Esophagus muscularis mucosa (tissue), 4 donors: Measurements from ENCODE around the gene HBA2. TPM values are rescaled to one million over a fixed set of nuclear protein-coding genes. Genes with fewer than 3 reads are reported as not detected.
"Not testable (repeated sequence)": the region's sequence is repeated elsewhere in the genome, so short reads cannot be mapped to it uniquely, and the experiment has no call there.

Experiments used
- DNase-seq: peaks from one replicate; pipeline ENCODE4 v3.0.0-alpha.2; 2017; ENCODE audit errors: extremely low spot score
- H3K27ac ChIP-seq, 4 donors: fragments of 200-600 bp; sonication (generic); replicated peaks in 1 of 4; 1 replicate in 3 of 4; 2 replicates in 1 of 4; pipeline ENCODE4 v1.5.1; 2016 to 2019; ENCODE audit warnings: mild to moderate bottlenecking in 1 of 4
- H3K27me3 ChIP-seq, 4 donors: fragments of 200-600 bp; sonication (generic); one replicate each; pipeline versions ENCODE4 v1.5.1 to v1.6.0; 2016 to 2019
- H3K36me3 ChIP-seq, 4 donors: fragments of 200-600 bp; sonication (generic); one replicate each; pipeline ENCODE4 v1.5.1; 2016 to 2019
- H3K4me1 ChIP-seq, 4 donors: fragments of 200-600 bp; sonication (generic); one replicate each; pipeline ENCODE4 v1.5.1; 2016 to 2019
- H3K4me3 ChIP-seq, 4 donors: fragments of 200-600 bp; sonication (generic); 1 replicate in 2 of 4; 2 replicates in 2 of 4; pipeline ENCODE4 v1.5.1; 2016 to 2019; ENCODE audit warnings: mild to moderate bottlenecking in 4 of 4, moderate library complexity in 1 of 4
- H3K9me3 ChIP-seq, 4 donors: fragments of 200-600 bp; sonication (generic); 1 replicate in 3 of 4; 2 replicates in 1 of 4; pipeline ENCODE4 v1.5.1; 2016 to 2019
- EP300 ChIP-seq: sonication (generic); formaldehyde crosslinking; IDR thresholded peaks from one replicate; pipeline ENCODE4 v1.6.1; 2017; ENCODE audit warnings: antibody characterized with exemption
- POLR2A ChIP-seq: fragments of 450-650 bp; IDR thresholded peaks from one replicate; pipeline ENCODE4 v1.6.1; 2017; ENCODE audit warnings: antibody characterized with exemption, moderate library complexity, mild to moderate bottlenecking, low read depth
- POLR2AphosphoS5 ChIP-seq, 2 donors: sonication (generic); formaldehyde crosslinking; IDR thresholded peaks; one replicate each; pipeline ENCODE4 v1.6.1; 2017; ENCODE audit warnings: antibody characterized with exemption in 2 of 2
- WGBS: methylation state at CpG from one replicate; pipeline ENCODE4 v1.1.5; 2018; 5-methylcytosine and 5-hydroxymethylcytosine counted together
- intact Hi-C: fragments of 100-400 bp; cut with DNase I; formaldehyde crosslinking; loops from one replicate; pipeline ENCODE4 v1.15.1; 2023
- total RNA-seq, 4 donors: library from RNA; depleted of rRNA; stranded (reverse); fragments of >200 nt; gene quantifications; one replicate each; pipeline versions ENCODE4 v1.1.0 to v1.2.1, GENCODE V29; 2016
- TF ChIP-seq, protein P1 (sequence below), 3 experiments: fragments of 200-600 bp in 2 of 3; fragments of 450-650 bp in 1 of 3; sonication (generic) in 2 of 3; IDR thresholded peaks; one replicate each; pipeline ENCODE4 v1.5.1; 2017 to 2019; ENCODE audit warnings: antibody characterized with exemption in 3 of 3, mild to moderate bottlenecking in 2 of 3, moderate library complexity in 1 of 3

HBA2 gene
- total RNA-seq, 4 donors from 2014 or later: 1.7 to 1,686 (median 156) TPM

DNA sequence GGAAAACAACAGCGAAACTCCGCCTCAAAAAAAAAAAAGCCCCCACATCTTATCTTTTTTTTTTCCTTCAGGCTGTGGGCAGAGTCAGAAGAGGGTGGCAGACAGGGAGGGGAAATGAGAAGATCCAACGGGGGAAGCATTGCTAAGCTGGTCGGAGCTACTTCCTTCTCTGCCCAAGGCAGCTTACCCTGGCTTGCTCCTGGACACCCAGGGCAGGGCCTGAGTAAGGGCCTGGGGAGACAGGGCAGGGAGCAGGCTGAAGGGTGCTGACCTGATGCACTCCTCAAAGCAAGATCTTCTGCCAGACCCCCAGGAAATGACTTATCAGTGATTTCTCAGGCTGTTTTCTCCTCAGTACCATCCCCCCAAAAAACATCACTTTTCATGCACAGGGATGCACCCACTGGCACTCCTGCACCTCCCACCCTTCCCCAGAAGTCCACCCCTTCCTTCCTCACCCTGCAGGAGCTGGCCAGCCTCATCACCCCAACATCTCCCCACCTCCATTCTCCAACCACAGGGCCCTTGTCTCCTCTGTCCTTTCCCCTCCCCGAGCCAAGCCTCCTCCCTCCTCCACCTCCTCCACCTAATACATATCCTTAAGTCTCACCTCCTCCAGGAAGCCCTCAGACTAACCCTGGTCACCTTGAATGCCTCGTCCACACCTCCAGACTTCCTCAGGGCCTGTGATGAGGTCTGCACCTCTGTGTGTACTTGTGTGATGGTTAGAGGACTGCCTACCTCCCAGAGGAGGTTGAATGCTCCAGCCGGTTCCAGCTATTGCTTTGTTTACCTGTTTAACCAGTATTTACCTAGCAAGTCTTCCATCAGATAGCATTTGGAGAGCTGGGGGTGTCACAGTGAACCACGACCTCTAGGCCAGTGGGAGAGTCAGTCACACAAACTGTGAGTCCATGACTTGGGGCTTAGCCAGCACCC lies 2.6 kb downstream of the HBA2 start:
- TF ChIP-seq EP300 (no peak), POLR2A (no peak), POLR2AphosphoS5 (IDR thresholded peaks at IDR 0.05) (no peak)
- TF ChIP-seq, protein P1, sequence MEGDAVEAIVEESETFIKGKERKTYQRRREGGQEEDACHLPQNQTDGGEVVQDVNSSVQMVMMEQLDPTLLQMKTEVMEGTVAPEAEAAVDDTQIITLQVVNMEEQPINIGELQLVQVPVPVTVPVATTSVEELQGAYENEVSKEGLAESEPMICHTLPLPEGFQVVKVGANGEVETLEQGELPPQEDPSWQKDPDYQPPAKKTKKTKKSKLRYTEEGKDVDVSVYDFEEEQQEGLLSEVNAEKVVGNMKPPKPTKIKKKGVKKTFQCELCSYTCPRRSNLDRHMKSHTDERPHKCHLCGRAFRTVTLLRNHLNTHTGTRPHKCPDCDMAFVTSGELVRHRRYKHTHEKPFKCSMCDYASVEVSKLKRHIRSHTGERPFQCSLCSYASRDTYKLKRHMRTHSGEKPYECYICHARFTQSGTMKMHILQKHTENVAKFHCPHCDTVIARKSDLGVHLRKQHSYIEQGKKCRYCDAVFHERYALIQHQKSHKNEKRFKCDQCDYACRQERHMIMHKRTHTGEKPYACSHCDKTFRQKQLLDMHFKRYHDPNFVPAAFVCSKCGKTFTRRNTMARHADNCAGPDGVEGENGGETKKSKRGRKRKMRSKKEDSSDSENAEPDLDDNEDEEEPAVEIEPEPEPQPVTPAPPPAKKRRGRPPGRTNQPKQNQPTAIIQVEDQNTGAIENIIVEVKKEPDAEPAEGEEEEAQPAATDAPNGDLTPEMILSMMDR (IDR thresholded peaks at IDR 0.05): no peak
- Histone ChIP-seq H3K4me3 (no peak overlapping the region), H3K9me3 (no peaks in the 10 kb centered on the region), H3K4me1 (peaks cover 6 to 18% (median 17%) of the 10 kb centered on the region in 4 donors), H3K36me3 (no peaks in the 10 kb centered on the region), H3K27me3 (peaks cover 4 to 83% (median 51%) of the 10 kb centered on the region in 4 donors), H3K27ac (no peak overlapping the region)
- 44% methylated on average over 7 of the region's 8 CpGs for WGBS
- intact Hi-C loops: no loop called here
- no peak for DNase-seq

DNA sequence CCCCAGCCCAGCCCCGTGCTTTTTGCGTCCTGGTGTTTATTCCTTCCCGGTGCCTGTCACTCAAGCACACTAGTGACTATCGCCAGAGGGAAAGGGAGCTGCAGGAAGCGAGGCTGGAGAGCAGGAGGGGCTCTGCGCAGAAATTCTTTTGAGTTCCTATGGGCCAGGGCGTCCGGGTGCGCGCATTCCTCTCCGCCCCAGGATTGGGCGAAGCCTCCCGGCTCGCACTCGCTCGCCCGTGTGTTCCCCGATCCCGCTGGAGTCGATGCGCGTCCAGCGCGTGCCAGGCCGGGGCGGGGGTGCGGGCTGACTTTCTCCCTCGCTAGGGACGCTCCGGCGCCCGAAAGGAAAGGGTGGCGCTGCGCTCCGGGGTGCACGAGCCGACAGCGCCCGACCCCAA lies 3.3 kb downstream of the HBA2 start:
- DNase-seq, intact Hi-C loops, H3K9me3 ChIP-seq, H3K27ac ChIP-seq, H3K36me3 ChIP-seq: not testable (repeated sequence)
- WGBS: no CpG with 5 or more reads among the region's 39 CpGs
- peak overlapping the region in 2 of 4 donors; percentile 25 to 28 for H3K4me3 ChIP-seq
- H3K4me1 ChIP-seq: peaks cover 13 to 26% (median 24%) of the 10 kb centered on the region in 4 donors
- peaks cover 4 to 83% (median 53%) of the 10 kb centered on the region in 4 donors for H3K27me3 ChIP-seq

DNA sequence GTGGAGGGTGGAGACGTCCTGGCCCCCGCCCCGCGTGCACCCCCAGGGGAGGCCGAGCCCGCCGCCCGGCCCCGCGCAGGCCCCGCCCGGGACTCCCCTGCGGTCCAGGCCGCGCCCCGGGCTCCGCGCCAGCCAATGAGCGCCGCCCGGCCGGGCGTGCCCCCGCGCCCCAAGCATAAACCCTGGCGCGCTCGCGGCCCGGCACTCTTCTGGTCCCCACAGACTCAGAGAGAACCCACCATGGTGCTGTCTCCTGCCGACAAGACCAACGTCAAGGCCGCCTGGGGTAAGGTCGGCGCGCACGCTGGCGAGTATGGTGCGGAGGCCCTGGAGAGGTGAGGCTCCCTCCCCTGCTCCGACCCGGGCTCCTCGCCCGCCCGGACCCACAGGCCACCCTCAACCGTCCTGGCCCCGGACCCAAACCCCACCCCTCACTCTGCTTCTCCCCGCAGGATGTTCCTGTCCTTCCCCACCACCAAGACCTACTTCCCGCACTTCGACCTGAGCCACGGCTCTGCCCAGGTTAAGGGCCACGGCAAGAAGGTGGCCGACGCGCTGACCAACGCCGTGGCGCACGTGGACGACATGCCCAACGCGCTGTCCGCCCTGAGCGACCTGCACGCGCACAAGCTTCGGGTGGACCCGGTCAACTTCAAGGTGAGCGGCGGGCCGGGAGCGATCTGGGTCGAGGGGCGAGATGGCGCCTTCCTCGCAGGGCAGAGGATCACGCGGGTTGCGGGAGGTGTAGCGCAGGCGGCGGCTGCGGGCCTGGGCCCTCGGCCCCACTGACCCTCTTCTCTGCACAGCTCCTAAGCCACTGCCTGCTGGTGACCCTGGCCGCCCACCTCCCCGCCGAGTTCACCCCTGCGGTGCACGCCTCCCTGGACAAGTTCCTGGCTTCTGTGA lies 4.1 kb downstream of the HBA2 start, which contains the start of gene HBA1:
TSS of gene HBA1 (plus strand) at position 204 of the 906 bp plus-strand sequence. CDS start at position 241, 37 bp downstream.
- H3K27ac ChIP-seq, intact Hi-C loops, H3K9me3 ChIP-seq, H3K36me3 ChIP-seq, DNase-seq: not testable (repeated sequence)
- WGBS: no CpG with 5 or more reads among the region's 88 CpGs
- H3K4me1 ChIP-seq: peaks cover 19 to 31% (median 31%) of the 10 kb centered on the region in 4 donors
- peaks cover 4 to 79% (median 47%) of the 10 kb centered on the region in 4 donors for H3K27me3 ChIP-seq
- peak within 1 kb of the TSS in 2 of 4 donors; percentile 25 to 28 for H3K4me3 ChIP-seq

DNA sequence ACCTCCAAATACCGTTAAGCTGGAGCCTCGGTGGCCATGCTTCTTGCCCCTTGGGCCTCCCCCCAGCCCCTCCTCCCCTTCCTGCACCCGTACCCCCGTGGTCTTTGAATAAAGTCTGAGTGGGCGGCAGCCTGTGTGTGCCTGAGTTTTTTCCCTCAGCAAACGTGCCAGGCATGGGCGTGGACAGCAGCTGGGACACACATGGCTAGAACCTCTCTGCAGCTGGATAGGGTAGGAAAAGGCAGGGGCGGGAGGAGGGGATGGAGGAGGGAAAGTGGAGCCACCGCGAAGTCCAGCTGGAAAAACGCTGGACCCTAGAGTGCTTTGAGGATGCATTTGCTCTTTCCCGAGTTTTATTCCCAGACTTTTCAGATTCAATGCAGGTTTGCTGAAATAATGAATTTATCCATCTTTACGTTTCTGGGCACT lies 4.7 kb downstream of the HBA2 start:
- WGBS: 5% methylated on average over 10 of the region's 13 CpGs
- Histone ChIP-seq H3K36me3 (no peaks in the 10 kb centered on the region), H3K9me3 (no peaks in the 10 kb centered on the region), H3K27ac (no peak overlapping the region), H3K4me1 (peaks cover 19 to 31% (median 31%) of the 10 kb centered on the region in 4 donors), H3K4me3 (no peak overlapping the region), H3K27me3 (peaks cover 4 to 75% (median 47%) of the 10 kb centered on the region in 4 donors)
- intact Hi-C loops: no loop called here
- no peak for DNase-seq
- TF ChIP-seq, protein P1 (IDR thresholded peaks at IDR 0.05): no peak
- TF ChIP-seq EP300: no peak
- TF ChIP-seq POLR2AphosphoS5 (IDR thresholded peaks at IDR 0.05): no peak
- TF ChIP-seq POLR2A: no peak

DNA sequence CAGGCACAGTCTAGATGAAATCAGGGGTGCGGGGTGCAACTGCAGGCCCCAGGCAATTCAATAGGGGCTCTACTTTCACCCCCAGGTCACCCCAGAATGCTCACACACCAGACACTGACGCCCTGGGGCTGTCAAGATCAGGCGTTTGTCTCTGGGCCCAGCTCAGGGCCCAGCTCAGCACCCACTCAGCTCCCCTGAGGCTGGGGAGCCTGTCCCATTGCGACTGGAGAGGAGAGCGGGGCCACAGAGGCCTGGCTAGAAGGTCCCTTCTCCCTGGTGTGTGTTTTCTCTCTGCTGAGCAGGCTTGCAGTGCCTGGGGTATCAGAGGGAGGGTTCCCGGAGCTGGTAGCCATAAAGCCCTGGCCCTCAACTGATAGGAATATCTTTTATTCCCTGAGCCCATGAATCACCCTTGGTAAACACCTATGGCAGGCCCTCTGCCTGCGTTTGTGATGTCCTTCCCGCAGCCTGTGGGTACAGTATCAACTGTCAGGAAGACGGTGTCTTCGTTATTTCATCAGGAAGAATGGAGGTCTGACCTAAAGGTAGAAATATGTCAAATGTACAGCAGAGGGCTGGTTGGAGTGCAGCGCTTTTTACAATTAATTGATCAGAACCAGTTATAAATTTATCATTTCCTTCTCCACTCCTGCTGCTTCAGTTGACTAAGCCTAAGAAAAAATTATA lies 5.4 kb downstream of the HBA2 start:
- Histone ChIP-seq H3K9me3 (no peaks in the 10 kb centered on the region), H3K36me3 (no peaks in the 10 kb centered on the region), H3K4me3 (no peak overlapping the region), H3K4me1 (peaks cover 19 to 31% (median 31%) of the 10 kb centered on the region in 4 donors), H3K27me3 (peaks cover 4 to 75% (median 47%) of the 10 kb centered on the region in 4 donors), H3K27ac (no peak overlapping the region)
- intact Hi-C loops: no loop called here
- 76% methylated on average over 10 of the region's 11 CpGs for WGBS
- no peak for DNase-seq
- TF ChIP-seq, protein P1 (IDR thresholded peaks at IDR 0.05): no peak
- TF ChIP-seq EP300 (no peak), POLR2A (no peak), POLR2AphosphoS5 (IDR thresholded peaks at IDR 0.05) (no peak)
